Measurements from ENCODE around the gene C4orf50.

C4orf50 gene

GRCh38 chr4:5867866-5868265 is 150.4 kb downstream of the C4orf50 start:
- ATAC-seq = no peak
- no peak for TF ChIP-seq CSDC2 (CRISPR knock-in tag; IDR thresholded peaks at IDR 0.05)
- TF ChIP-seq BACH2 (CRISPR knock-in tag; IDR thresholded peaks at IDR 0.05; ENCODE audit: borderline replicate concordance) = no peak
- TF ChIP-seq ARNTL (CRISPR knock-in tag; IDR thresholded peaks at IDR 0.05; ENCODE audit: borderline replicate concordance, low read depth) = no peak
- TF ChIP-seq ZNF70 (CRISPR knock-in tag; IDR thresholded peaks at IDR 0.05) = no peak
- TF ChIP-seq ZNF8 (CRISPR knock-in tag; IDR thresholded peaks at IDR 0.05) = no peak
- no peak for TF ChIP-seq OSR1 (CRISPR knock-in tag; IDR thresholded peaks at IDR 0.05)
- TF ChIP-seq, protein P1, sequence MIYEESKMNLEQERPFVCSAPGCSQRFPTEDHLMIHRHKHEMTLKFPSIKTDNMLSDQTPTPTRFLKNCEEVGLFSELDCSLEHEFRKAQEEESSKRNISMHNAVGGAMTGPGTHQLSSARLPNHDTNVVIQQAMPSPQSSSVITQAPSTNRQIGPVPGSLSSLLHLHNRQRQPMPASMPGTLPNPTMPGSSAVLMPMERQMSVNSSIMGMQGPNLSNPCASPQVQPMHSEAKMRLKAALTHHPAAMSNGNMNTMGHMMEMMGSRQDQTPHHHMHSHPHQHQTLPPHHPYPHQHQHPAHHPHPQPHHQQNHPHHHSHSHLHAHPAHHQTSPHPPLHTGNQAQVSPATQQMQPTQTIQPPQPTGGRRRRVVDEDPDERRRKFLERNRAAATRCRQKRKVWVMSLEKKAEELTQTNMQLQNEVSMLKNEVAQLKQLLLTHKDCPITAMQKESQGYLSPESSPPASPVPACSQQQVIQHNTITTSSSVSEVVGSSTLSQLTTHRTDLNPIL (CRISPR knock-in tag; IDR thresholded peaks at IDR 0.05; ENCODE audit: low read depth) = no peak
- TF ChIP-seq ISL1 (CRISPR knock-in tag; IDR thresholded peaks at IDR 0.05) = no peak

DNA sequence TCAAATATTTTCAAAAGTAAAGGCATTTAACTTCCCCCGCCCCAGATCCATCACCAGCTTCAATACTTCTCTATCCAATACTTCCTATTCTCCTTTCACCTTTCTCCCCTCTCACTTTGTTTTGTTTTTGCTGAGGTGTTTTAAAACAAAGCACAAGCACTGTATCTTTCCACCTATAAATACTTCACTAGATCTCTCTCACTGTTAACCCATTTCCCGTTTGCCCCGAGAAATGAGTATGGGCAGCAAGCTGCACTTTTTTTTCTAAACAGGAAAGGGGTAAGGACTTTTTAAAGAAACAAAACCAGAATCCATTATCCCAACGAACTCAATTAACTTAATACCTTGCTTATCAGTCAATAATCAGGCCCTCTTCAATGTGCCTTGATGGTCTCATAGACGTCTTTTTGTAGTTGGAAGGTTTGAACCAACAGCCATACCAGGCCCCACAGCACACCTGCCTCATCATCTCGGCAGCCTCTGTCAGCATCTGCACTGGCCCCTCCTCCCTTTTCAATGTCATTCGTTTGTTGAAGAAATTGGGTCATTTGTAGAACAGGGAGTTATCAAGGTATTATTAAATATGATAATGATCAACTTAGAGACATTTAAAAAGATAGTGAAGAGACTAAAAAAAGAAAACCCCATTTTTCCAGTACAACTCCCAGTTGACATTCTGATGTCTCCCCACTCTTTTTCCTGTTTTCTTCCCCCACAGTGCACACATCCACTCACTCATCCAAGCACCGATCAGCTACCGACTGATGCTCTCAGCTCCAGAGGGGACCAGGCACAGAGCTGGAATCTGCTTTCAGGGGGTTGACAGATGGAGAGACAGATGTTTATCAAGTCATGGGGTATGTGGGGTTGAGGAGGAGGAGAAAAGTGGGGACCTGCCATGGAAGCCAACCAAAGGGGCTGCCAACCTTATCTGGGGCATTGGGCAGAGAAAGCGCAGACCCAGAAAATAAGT is 151.1 kb downstream of the C4orf50 start:
- TF ChIP-seq ZC3H10 (CRISPR knock-in tag; IDR thresholded peaks at IDR 0.05) (no peak), OSR1 (CRISPR knock-in tag; IDR thresholded peaks at IDR 0.05) (no peak), BACH2 (CRISPR knock-in tag; IDR thresholded peaks at IDR 0.05; ENCODE audit: borderline replicate concordance) (no peak), SNAI2 (CRISPR knock-in tag; IDR thresholded peaks at IDR 0.05) (no peak), CSDC2 (CRISPR knock-in tag; IDR thresholded peaks at IDR 0.05) (no peak), CSRNP3 (CRISPR knock-in tag; IDR thresholded peaks at IDR 0.05) (no peak)
- TF ChIP-seq, protein P2, sequence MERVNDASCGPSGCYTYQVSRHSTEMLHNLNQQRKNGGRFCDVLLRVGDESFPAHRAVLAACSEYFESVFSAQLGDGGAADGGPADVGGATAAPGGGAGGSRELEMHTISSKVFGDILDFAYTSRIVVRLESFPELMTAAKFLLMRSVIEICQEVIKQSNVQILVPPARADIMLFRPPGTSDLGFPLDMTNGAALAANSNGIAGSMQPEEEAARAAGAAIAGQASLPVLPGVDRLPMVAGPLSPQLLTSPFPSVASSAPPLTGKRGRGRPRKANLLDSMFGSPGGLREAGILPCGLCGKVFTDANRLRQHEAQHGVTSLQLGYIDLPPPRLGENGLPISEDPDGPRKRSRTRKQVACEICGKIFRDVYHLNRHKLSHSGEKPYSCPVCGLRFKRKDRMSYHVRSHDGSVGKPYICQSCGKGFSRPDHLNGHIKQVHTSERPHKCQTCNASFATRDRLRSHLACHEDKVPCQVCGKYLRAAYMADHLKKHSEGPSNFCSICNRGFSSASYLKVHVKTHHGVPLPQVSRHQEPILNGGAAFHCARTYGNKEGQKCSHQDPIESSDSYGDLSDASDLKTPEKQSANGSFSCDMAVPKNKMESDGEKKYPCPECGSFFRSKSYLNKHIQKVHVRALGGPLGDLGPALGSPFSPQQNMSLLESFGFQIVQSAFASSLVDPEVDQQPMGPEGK (CRISPR knock-in tag; IDR thresholded peaks at IDR 0.05; ENCODE audit: borderline replicate concordance) = no peak
- TF ChIP-seq, protein P3, sequence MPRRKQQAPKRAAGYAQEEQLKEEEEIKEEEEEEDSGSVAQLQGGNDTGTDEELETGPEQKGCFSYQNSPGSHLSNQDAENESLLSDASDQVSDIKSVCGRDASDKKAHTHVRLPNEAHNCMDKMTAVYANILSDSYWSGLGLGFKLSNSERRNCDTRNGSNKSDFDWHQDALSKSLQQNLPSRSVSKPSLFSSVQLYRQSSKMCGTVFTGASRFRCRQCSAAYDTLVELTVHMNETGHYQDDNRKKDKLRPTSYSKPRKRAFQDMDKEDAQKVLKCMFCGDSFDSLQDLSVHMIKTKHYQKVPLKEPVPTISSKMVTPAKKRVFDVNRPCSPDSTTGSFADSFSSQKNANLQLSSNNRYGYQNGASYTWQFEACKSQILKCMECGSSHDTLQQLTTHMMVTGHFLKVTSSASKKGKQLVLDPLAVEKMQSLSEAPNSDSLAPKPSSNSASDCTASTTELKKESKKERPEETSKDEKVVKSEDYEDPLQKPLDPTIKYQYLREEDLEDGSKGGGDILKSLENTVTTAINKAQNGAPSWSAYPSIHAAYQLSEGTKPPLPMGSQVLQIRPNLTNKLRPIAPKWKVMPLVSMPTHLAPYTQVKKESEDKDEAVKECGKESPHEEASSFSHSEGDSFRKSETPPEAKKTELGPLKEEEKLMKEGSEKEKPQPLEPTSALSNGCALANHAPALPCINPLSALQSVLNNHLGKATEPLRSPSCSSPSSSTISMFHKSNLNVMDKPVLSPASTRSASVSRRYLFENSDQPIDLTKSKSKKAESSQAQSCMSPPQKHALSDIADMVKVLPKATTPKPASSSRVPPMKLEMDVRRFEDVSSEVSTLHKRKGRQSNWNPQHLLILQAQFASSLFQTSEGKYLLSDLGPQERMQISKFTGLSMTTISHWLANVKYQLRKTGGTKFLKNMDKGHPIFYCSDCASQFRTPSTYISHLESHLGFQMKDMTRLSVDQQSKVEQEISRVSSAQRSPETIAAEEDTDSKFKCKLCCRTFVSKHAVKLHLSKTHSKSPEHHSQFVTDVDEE (CRISPR knock-in tag; IDR thresholded peaks at IDR 0.05) = no peak
- TF ChIP-seq, protein P1 (CRISPR knock-in tag; IDR thresholded peaks at IDR 0.05; ENCODE audit: low read depth) = no peak
- ATAC-seq = no peak

DNA sequence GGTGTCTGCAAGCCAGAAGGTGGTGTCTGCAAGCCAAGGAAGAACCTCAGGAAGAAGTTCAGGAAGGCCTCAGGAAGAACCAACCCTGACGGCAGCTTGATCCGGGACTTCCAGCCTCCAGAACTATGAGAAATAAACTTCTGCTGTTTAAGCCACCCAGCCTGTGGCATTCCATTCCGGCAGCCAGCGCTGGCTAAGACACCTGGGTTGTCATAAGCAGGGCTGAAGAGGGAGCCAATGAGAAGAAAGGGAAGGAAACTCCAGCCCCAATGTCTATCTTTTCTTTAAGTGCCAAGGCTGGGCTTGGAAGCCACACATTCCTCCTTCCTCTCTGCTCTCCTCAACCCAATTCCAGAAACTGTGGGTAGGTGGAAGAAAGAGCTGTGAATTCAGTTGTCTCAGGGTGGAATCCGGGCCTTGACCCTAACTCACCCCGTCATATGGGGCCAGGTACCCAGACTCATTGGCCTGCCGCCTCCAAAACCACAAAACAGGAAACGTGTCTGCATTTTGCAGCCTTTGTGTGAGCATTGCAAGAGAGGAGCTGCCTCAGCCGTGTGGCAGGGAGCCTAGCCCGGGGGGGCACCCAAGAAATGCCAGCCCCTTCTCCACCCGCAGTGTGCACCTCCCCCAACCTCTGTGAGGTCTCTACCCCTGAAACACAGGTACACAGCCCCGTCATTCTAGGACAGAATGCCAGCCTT is 152.2 kb downstream of the C4orf50 start:
- no peak for ATAC-seq
- TF ChIP-seq ESRRG (CRISPR knock-in tag; IDR thresholded peaks at IDR 0.05) = no peak
- no peak for TF ChIP-seq RARB (CRISPR knock-in tag; IDR thresholded peaks at IDR 0.05)
- TF ChIP-seq ZFP30 (CRISPR knock-in tag; IDR thresholded peaks at IDR 0.05) = no peak
- TF ChIP-seq, protein P2 (CRISPR knock-in tag; IDR thresholded peaks at IDR 0.05; ENCODE audit: borderline replicate concordance) = no peak
- TF ChIP-seq, protein P3 (CRISPR knock-in tag; IDR thresholded peaks at IDR 0.05) = no peak
- no peak for TF ChIP-seq ARNTL (CRISPR knock-in tag; IDR thresholded peaks at IDR 0.05; ENCODE audit: borderline replicate concordance, low read depth)
- TF ChIP-seq ZNF8 (CRISPR knock-in tag; IDR thresholded peaks at IDR 0.05) = no peak
- no peak for TF ChIP-seq OSR1 (CRISPR knock-in tag; IDR thresholded peaks at IDR 0.05)
- TF ChIP-seq, protein P4, sequence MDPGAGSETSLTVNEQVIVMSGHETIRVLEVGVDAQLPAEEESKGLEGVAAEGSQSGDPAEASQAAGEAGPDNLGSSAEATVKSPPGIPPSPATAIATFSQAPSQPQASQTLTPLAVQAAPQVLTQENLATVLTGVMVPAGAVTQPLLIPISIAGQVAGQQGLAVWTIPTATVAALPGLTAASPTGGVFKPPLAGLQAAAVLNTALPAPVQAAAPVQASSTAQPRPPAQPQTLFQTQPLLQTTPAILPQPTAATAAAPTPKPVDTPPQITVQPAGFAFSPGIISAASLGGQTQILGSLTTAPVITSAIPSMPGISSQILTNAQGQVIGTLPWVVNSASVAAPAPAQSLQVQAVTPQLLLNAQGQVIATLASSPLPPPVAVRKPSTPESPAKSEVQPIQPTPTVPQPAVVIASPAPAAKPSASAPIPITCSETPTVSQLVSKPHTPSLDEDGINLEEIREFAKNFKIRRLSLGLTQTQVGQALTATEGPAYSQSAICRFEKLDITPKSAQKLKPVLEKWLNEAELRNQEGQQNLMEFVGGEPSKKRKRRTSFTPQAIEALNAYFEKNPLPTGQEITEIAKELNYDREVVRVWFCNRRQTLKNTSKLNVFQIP (CRISPR knock-in tag; IDR thresholded peaks at IDR 0.05; ENCODE audit: borderline replicate concordance, low read depth) = no peak
- TF ChIP-seq ZNF70 (CRISPR knock-in tag; IDR thresholded peaks at IDR 0.05) = no peak

Measured in SK-N-SH treated with all-trans-retinoic acid at 6 μM for 48 hours (cell line).